ENCODE data around the gene ELF5.

The ELF5 gene

DNA sequence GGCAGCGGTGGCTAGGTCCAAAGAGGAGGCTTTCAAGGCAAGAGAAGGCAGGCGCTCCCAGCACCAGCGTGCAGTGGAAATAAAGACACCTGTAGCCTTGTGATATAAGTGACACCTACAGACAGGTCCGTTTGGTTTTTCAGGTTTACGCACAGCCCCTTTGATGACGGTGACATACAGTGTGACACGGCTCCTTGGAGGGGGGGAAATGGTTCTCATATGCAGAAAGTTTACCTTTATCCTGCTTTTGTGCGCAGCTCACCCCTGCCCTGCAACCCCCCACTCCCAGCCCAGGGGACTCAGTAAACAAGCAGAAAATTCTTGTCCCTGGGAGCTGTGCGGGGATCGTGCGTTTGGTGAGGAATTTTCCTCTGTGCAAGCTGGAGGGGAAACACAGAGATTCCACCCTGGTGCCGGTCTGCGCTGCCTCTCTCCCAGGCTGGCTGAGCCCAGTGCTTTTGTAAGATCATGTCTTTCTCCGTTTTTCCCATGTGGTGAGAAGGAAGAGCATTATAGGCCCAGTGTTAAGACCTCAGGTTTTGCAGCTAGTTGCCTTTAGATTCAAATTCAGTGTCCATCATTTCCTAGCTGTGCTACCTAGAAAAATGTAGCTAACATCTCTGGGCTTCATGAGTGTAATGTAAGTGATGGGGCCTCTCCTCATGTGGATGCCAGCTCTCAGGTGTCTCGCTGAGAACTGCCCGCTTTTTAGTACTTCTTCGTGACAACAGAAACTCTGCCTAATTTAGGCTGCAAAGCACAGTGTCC lies at the start of gene ELF5:
TSS of gene ELF5 (minus strand) at position 113 of the 768 bp plus-strand sequence. CDS start 8,045 bp downstream, outside the sequence.
- DNase-seq: no peak

DNA sequence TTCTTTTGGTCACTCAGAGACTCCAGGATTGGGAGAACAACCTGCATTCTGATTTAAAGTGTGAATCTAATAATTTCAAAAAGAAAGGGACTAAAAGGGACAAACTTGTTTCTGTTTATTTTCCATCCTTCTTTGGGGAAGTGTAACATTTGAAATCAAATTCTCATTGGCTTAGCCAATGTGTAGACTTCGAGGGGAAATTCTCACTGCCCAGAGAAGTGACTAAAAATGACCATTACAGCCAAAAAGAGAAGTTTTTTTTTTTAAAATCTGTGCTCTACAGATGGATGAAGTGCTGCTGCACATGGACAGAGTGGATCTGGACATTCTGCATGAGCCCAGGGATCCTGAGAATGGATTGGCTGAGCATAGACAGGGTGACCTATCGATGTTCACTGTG lies 49.4 kb upstream of the ELF5 start:
- DNase-seq: no peak

DNA sequence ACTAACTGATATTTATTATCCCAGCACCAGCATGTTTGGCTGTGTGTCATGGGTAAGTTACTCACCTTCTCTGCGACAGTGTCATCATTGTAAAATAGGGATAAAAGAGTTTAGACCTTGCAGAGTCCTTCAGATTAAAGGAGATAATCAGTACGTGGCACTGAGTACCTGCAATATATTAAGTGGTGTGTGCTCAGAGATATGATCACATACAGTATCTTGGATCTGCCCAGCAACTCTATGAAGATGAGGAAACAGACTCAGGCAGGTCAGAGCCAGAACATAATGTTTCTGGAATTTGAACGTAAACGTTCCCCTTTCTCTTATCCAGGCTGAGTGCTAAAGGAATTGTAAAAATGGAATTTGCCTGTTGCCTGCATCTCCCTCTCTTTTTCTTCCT lies 46.9 kb upstream of the ELF5 start:
- no peak for DNase-seq

DNA sequence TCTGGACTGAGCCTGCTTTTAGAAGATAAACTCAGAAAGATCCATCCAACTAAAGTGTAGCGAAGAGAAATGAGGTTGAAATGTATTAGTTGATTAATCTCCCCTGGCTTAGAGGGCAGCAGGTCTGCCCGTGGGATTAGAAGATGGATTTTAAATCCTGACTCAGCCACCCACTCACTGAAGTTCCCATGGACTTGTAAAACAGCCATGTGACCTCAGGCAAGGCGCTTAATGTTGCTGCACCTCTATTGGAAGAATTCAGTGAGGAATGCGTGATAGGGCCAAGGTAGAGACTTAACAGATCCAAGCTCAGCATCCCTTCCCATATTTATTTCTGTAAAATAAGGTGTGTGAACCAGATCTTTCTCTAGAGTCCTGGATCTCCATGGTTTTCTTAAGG lies 45.1 kb upstream of the ELF5 start:
- no peak for DNase-seq

DNA sequence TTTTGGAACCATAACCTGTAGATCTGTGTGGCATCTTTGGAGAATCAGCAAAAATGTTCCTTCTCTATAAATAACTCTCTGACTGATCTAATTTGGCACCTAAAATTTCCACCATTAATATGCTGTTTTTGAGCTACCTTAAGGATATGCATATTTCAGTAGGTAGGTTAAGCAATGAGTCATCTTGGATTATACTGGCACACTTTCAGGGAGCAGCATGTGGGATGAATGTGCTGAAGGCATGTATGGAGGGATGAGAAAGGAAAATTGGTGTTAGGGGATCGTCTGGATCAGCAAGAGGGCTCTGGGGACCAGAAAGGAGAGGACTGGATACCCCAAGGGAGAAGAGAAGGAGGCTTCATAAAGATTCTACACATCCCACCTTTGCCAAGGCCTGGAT lies 44.6 kb upstream of the ELF5 start:
- DNase-seq: no peak

DNA sequence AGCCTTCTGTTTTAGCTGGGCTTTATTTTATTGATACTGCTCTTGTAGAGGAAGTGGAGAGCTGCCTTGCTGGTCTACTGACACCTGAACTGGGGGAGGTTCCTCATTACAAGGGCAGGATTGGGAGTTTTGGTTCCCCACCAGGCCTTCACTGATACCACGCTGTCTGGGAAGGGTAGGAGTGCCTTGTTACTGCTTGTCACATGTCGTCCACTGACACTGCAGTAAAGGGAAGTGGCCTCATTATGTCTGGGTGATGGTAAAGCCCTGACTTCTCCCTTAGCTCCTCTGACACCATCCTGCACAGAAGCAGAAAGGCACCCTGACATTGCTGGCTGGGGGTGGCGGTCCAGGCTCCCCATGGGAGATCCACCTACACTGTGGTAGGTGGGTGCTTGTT lies 38.7 kb upstream of the ELF5 start:
- peak in 13 of 58 donors; percentile 2 to 44 (median 15) for DNase-seq

DNA sequence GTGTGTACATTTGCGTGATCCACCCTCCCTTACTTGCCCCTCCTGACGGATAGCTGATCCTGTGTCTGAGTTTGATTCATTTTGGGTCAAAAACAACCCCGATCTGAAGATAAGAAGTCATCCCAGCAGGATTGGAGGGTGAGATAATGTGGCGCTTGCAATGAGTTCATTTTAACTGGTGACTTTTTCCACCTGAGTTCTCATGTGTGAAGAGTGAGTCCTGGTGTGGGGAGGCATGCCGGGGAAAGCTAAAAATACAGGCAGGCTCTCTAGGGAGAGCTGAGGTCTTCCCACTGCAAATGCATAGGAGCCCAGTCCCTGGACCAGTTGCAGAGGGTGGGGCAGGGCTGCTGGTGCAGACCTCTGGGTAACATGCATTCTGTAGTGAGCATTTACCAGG lies 35.7 kb upstream of the ELF5 start:
- no peak for DNase-seq

DNA sequence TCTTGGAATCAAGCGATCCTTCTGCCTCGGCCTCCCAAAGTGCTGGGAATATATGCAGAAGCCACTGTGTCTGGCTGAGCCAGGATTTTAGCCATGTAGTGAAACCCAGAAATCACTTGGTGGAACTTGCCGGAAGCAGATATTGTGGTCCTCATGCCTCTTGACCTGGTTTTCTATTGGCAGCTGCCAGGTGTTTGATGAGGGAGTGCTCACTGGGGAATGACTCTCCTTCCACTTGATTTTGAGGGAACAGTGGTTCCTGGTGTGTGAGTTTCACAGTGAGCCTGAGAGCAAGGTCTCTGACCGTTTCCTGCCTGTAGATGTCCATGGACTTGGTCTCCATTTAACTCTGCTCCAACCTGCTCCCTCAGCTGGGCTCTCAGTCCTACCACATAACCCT lies 34.7 kb upstream of the ELF5 start:
- no peak for DNase-seq

DNA sequence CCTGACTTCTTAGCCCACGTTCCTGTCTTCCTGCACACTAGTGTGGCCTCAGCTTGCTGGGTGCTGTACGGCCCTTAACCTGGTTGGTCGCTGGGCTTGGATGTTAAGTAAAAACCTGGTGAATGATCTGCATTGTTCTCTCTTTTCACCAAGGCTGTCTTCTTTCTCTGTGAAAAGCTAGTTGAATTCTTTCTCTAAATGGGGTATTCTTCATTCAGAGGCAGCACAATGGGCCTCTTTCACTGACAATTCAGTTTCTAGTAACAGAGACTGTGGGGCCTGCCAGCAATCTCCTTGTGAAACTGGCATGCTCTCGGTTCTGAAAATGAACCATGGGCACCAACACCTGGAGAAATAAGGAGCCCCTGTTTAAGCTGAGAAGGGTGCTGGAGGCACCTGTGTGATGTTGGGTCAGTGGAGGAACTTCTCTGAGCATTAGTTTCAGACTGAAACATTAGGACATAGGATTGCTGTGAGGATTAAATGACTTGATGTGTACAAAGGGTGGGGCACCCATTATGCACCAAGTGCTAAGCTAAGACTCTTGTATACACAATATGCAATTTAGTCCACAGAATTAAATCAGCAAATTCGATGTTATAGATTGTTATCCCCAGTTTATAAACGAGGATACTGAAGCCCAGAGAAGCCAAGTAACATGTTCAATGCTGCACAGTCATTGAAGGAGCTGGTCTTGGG lies 33.1 kb upstream of the ELF5 start:
- DNase-seq: peak in 38 of 58 donors; percentile 3 to 80 (median 33)

DNA sequence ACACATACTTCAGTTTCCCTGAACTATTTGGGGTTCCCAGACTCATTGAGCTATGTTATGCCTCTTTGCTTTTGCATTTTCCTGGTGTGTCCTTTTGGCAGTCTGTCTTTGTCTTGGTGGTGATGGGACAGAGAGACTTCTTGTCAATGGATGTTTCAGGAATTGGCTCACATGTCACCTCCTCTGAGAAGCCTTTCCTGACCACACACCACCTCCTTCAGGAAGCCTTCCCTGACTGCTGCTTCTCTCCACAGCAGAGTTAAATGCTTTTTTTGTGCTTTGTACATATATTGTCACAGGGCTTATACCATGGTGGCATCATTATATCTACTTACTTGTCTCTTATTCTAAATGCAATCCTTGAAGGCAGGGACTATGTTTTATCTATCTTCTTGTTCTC lies 28.5 kb upstream of the ELF5 start:
- no peak for DNase-seq

DNA sequence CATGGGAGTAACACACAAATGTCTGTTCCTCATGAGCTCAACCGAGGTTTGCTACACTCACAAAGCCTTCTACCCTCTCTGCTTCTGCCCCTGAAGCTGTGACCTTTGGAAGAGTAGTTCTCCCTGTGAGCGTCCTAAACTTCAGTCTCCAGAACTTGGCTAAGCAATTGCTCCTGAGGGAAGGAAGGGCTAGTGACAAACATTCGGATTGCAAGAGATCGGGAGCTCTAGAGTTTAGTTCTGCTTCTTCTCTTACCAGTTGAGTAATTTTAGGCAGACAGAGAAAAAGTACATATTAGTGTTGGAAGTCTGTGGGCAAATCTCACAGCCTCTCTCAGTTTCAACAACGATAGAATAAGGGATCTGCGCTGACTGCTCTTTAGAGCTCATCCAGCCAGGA lies 27.3 kb upstream of the ELF5 start:
- DNase-seq: no peak

DNA sequence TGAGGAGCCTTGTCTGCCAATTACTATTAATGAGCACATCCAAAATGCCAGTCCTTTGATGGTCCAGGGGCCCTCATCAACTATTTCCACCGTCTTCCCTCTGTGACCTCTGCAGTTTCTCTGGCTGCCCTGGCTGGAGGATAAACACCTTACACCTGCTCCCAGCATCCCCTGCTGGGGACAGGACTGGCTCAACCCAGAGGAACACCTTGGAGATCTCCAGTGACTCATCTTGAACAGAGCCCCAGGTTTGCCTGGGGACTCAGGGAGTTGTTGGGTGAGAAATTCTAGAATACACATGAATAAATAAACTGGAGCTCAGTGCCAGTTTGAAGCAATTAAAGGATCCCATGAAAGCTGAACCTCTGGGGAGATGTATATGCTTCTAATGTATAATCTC lies 24.0 kb upstream of the ELF5 start:
- DNase-seq: no peak

DNA sequence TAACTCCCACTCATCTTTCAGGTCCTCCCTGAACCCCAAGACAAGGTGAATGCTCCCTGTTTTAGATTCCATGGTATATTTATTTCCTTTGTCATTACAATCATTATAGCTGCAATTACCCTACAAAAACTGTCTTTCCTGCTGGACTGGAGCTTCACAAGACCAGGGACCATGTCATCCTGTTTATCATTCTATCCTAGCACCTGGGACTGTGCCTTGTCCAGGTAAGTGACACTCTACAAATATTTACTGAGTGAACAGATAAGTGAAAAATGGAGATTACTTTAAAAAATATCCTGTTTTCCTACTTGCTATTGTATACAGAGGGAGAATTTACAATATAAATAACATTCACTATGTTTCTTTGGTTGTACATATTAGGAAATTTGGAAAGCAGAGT lies 22.5 kb upstream of the ELF5 start:
- no peak for DNase-seq

DNA sequence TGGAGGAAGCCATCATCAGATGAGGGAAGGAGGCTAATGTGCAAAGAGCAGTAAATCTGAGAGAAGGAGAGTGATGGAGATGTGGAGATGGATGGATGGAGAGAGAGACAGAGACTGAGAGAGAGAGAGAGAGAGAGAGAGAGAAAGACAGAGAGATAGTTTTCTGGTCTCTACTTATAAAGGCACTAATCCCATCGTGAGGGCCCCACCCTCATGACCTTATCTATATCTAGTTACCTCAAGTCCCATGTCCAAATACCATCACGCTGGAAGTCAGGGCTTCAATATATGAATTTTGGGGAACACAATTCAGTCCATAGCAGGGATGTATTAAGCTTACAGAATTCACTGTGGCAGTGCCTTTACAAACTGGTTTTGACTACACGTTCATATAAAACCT lies 21.2 kb upstream of the ELF5 start:
- no peak for DNase-seq

DNA sequence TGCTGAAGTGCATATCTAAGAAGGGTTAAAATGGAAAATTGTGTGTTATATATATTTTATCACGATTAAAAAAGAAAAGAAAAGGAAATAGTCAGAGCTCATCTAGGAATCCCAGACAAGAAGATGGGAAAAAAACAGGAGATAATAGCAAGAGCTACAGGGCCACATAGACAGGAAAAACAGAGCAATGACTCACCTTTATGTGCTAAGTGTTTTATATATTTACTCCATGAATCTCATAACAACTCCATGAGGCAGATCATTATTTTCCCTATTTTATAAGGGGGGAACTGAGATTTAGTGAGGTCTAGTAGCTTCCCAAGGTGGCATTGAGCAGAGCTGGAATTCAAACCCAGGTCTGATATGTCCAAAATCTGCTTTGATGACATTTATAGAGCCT lies 18.1 kb upstream of the ELF5 start:
- DNase-seq: no peak

DNA sequence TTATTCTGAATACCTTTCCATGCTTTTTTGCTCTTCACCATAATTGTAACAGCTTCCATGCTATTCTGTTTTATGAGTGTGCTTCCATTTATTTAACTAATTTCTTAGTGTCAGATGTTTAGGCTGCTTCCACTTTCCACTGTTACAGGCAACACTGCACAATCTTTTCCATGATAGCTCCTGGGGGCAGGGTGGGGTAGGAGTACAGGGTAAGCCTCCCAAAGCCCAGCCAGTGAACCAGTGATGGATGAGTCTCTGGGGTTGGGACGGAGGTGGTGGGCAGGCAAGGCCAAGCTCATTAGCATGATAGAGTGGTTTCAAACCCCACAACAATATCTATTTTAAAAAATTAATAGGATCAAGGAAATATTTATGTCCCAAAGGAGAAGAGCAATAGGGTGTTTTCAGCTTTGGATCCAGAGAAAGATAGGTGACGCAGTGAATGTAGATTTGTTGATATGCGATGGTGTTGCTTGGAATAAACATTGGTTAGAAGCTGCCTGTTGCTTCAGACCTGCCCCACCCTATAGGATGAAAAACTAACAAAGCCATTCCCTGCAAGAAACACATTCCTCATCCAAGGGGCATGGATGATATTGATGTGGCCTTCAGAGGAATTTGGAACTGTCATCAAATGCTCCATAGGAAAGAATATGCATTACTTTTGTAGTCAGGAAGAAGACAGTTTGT lies 17.1 kb upstream of the ELF5 start:
- DNase-seq: no peak

DNA sequence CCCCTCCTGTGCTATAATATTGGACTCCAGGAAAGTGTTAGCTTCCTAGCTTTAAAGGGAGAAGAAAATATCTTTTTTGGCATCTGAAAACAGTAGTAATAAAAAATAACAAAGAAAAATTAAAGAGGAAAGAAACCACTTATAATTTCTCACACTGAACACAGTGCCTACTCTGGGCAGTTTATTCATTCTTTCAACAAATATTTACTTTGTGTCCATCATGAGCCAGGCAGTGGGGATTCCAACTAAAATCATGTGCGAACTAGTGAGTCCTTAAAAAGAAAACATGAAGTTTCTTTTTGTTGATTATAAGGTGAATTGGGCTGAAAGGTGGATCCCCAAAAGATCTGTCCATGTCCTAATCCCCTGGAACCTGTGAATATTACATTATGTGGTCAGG lies 16.0 kb upstream of the ELF5 start:
- DNase-seq: no peak

DNA sequence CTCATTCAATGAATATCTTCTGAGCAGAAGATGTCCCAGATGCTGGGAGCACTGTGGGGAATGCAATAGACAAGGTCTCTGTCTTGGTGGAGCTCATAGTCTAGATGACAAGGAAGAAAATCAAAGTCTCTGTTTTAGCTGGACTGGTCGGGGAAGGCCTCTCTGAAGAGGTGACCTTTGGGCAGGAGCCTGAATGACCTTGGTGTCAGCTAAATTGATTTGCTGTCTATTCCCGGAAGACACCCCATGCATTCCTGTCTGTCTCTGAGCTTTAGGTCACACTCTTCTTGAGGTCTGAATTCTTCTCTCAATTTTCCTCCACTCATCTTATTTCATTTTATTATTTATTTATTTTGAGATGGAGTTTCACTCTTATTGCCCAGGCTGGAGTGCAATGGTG lies 14.5 kb upstream of the ELF5 start:
- no peak for DNase-seq

DNA sequence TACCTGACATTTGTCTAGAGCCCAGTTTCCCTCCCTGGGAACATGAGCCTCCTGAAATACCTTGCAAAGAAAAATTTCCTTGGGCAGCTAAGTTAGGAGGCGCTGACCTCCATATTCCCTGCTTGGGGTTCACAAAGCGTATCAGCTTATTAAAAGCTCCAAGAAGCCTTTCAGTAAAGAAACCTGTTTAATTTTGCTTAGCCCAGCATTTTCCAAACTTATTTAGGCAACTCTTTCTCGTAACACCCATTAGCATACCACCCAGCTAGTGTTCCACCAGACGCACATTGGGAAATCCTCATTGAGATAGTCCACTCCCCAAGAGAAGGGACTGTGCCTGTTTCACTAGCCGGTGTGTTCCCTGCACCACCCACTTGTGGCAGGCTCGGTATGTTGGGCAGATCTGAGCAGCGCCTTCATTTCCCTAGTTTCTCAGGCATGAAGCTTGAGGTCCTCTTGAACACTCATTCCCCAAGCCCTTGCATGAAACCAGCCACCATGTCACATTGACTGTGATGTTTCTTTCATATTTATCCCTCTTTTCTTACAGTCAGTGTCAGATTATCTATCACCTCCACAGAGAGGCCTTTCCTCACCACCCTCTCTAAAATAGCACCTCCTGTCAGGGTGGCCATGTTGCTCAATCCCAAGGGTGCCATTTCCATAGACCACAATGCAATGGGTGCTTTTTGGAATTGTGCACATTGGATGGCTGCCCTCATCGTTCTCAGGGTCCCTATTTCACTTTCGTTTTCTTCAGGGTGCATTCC lies 12.5 kb upstream of the ELF5 start:
- DNase-seq: no peak

DNA sequence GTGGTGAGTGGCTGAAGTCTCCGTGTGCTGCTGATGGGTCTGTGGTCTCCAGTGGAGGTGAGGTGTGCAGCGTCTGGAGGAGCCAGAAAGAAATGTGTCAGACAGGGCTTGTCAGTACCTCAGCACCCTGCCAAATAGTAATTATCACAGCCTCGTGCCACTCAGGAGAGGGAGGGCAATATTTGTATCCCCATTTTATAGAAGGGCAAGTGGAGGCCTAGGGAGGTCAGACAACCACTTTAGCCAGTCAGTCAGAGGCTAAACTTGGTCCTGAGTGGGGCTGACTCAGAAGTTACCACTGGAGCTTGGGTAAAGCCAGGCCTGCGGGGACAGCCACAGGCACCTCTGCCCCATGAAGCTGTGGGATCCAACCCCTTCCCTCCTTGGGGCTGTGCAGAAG lies 11.5 kb upstream of the ELF5 start:
- no peak for DNase-seq

DNA sequence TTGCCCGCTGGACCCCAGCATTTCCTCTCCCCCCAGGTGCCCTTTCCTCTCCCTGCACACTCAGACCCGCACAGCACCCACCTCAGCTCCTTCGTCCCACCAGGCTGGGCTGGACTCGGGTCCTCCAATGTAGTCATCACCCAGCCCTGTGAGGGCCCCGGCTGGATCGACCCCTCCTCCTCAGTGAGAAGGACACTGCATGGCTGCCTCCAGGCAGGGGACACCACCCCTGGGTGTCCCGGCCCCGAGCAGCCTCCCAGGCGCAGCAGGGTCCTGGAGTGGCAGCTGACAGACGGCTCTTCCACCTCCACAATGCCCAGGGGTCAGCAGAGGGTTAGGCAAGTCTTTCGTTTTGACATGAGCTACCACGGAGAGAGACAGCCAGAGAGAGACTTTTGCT lies 11.1 kb upstream of the ELF5 start:
- DNase-seq: no peak

DNA sequence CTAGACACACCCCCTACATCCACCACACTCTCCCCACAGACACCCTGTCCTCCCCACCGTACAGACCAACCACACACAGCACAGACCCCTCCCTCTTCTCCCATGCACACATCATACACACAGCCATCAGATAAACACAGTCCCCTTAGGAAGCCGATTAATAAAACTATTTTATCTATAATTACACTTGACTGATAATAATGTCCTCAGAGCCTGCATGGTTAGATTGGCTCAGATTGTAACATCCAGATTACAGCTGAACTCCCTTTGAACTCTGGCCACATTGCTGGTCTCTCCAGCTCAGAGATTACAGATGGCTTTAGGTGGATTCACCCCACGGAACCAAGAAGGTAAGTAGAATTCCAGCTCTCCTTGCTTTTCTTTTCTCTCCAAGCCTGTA lies 9.5 kb upstream of the ELF5 start:
- no peak for DNase-seq
